GM21825 (cell line): Measurements from ENCODE around the gene UGCG.
A peak's percentile ranks its signal among the peaks of the same experiment; 100 is the strongest.
"Not testable (repeated sequence)": the region's sequence is repeated elsewhere in the genome, so short reads cannot be mapped to it uniquely, and the experiment has no call there.

Source experiments
- ATAC-seq: cut with Tn5 transposase; IDR thresholded peaks from one replicate; pipeline ENCODE4 v1.9.1; 2021; ENCODE audit warnings: mild to moderate bottlenecking, moderate library complexity; ENCODE audit not compliant: unreplicated experiment

The UGCG gene

DNA sequence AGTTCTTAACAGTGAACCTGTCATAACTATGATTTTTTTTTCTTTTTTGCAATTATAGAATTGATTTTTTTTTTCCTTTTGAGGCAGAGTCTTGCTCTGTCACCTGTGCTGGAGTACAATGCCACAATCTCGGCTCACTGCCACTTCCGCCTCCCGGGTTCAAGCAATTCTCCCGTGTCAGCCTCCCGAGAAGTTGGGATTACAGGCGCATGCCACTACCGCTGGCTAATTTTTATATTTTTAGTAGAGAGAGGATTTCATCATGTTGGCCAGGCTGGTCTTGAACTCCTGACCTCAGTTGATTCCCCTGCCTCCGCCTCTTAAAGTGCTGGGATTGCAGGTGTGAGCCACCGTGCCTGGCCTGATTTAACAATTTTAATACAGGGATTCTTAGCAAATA is 21.4 kb downstream of the UGCG start:
- ATAC-seq, result no peak

GRCh38 chr9:111919875-111920274 is 23.3 kb downstream of the UGCG start:
- no peak for ATAC-seq

DNA sequence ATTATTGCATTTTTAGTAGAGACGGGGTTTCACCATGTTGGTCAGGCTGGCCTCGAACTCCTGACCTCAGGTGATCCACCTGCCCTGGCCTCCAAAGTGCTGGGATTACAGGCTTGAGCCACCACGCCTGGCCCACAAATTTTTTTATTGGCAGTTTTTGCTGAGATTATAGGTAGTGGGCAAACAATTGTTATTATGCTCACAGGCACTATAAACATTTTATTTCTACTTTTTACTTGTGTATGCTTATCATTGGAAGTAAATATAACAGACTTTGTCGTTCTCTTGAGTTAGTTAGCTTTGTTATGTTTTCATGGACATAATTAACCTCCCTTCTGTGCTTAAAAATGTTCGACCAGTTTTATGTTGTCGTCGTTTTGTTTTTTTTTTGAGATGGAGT is 23.9 kb downstream of the UGCG start:
- ATAC-seq, result no peak

- no peak for ATAC-seq
Observed at GRCh38 chr9:111922324-111923013, 25.9 kb downstream of the UGCG start.

DNA sequence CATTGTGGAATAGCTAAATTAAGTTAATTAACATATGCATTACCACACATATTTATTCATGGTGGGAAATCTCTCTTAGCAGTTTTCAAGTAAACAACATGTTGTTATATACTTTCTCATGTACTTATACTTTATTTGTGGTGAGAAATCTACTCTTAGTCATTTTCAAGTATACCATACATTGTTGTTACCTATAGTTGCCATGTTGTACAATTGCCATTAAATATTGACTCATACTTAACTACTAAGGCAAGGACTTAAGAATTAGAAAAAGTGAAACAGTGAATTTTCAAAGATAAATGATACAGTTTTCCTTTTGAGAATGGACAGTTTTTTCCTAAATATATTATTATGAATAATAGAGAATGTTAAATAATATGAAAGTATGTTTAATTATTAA is 27.7 kb downstream of the UGCG start:
- no peak for ATAC-seq

DNA sequence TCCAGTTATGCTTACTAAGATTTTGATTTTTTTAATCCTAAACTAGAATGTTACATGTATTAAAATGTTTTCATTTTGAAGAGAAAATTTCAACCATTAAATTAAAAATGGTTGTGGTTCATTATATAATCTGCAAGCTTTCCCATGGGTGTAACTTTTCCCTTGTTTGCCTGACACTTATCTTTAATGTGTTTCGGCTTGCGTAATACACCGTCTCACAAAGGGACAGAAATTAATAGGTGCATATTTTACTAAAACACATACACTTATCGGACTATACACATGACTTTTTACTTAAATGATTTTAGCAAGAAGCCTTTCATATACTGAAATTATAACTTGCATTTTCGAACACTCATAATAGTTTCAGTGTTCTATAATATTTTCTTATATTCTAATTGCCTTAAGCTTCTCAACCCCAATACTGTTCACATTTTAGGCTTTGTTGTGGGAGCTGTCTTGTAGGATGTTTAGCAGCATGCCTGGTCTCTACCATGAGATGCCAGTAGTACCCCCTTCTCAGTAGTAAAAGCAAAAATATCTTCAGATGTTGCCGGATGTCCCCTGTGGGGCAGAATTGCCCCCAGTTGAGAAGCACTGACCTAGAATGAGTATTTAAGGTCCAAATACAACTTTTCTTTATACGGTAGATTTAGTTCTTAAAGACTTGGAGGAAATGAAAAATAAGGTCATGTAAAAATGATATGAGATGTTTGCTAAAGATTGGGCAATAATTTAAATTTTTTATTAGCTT is 28.6 kb downstream of the UGCG start:
- no peak for ATAC-seq

- no peak for ATAC-seq
Observed at GRCh38 chr9:111925784-111926183, 29.2 kb downstream of the UGCG start.

GRCh38 chr9:111926421-111926875 is 29.8 kb downstream of the UGCG start:
- ATAC-seq, result peak; percentile 95

GRCh38 chr9:111928359-111928720 is 31.7 kb downstream of the UGCG start:
- ATAC-seq, result no peak

- ATAC-seq, result no peak
Observed at GRCh38 chr9:111934747-111935146, 38.1 kb downstream of the UGCG start.

DNA sequence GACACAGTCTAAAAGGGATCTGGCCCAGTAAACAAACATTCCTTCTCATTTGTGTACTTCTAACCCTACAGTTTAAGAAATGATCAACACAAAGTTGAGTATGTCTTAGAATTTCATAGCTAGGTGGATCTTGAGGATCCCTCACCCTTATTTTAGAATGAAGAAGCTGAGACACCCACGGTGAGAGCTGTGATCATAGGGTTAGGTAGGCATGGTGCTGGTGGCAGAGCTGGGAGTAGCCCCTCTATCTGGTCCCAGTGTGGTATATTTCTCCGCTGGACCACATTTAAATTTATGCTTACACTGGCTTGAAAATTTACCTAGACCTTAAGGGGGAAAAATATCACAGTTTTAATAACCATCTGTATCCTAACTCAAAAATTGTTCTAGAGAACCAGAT is 39.8 kb downstream of the UGCG start:
- no peak for ATAC-seq

- ATAC-seq, result no peak
Observed at GRCh38 chr9:111937301-111937700, 40.7 kb downstream of the UGCG start.

GRCh38 chr9:111937781-111938426 is 41.3 kb downstream of the UGCG start:
- peak; percentile 74 for ATAC-seq

DNA sequence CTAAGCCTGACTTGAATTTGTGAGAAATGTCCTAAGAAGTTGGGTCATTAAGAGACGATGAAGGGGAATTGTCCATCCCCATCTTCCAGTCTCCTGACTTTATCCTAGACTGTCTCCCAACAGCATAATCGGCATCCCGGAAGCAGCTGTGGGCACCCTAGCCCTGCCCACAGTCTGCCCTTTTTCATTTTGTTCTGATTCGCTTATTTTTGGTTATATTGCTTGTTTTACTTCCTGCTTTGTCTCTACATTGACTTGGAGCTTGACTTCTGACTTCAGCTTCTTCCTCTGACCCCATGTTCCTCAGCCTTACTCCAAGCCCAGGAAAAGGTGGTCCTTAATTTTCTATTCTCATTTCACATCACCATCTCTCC is 41.8 kb downstream of the UGCG start:
- ATAC-seq, result no peak

GRCh38 chr9:111939322-111939721 is 42.7 kb downstream of the UGCG start:
- ATAC-seq, result no peak

GRCh38 chr9:111940697-111941096 is 44.1 kb downstream of the UGCG start:
- ATAC-seq, result no peak

DNA sequence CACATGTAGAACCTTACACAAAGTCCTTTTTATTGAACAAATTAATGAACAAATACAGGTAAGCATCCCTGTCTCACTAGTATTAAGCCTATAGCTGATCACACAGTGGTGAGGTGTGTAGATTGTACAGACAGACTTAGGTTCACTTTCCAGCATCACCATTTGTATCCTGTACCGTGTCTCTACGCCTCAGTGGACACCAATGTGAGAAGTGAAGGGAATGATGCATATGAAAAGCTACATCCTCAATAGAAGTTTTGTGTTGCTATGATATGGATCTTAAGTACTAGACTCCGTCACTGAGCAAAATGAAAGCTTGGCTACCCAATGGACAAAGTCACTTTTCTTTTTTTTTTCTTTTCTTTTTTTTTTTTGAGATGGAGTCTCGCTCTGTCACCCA is 46.6 kb downstream of the UGCG start:
- no peak for ATAC-seq

GRCh38 chr9:111943746-111944145 is 47.1 kb downstream of the UGCG start:
- no peak for ATAC-seq

DNA sequence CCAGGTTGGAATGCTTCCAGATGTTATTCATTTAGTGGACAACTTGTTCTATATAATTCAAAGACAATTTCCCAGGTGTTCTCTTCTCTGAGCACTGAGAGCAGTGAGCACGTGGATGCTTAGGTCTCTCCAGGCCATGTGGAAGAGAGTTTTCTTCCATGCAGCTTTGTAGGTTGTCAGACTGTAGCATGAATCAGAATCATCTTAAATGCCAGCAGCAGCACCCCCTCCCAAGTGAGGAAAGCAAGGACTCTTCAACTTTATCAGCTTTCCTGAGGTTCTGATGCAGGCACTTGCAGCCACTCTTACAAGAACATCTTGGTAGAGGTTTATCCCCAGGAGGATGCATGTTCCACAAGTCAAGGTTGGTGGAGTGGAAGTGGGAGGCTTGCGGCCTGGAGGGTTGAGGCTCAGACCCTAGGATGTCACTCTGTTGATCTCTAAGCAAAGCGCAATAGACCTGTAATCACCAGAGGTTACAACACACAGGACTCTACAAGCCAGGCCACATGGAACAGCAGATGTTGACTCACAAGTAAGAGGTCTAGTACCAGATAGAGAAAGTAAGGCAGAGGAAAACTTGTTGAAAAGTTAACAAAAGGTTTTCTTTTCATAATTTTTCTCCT is 47.7 kb downstream of the UGCG start:
- ATAC-seq, result no peak

DNA sequence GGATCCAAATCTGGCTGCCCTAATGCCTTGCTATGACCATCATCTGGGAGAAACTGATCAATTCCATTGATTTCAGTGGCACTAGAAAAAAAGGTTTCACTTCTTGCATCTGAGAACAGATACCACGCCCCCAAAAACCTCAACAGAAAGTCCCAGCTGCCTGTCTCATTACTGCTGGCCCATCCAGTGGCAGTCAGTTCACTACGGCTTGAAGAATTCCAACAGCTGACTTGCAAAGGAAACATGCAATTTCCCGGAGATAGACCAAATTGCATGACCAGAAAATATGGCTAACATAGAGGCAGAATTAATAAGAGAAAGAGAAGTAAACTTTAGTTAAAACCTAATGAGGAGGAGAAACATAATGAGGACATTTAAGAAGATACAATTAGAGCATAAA is 48.6 kb downstream of the UGCG start:
- ATAC-seq, result peak; percentile 80

- not testable (repeated sequence) for ATAC-seq
Observed at GRCh38 chr9:111948109-111948508, 51.5 kb downstream of the UGCG start.

DNA sequence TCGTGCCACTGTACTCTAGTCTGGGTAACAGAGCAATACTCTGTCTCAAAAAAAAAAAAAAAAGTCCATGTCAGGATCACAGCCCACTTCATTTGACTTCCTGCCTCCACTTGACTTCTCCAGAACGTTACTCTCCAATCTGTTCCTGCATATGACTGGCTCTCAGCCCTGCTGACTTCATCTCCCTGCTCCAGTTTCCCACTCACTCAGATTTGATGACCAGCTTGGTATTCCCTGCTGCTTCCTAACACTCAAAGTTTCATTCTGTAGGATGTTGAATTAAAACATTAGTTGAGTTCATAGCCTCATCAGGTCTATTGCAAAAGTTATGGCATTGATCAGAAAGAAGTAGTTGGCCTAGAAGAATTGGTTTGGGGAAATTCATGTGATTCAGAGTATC is 52.3 kb downstream of the UGCG start:
- ATAC-seq, result no peak
